DND-41 (cell line): ENCODE results near the gene DNAJC5.

Source experiments
- EZH2 ChIP-seq: IDR thresholded peaks from 3 replicates; pipeline ENCODE4 v1.6.1; 2012; ENCODE audit warnings: borderline replicate concordance, low read depth, mild to moderate bottlenecking, moderate library complexity, low read length, inconsistent platforms; ENCODE audit not compliant: severe bottlenecking
- TF ChIP-seq, protein P1 (sequence below): IDR thresholded peaks from 2 replicates; pipeline ENCODE4 v1.5.1; 2012; ENCODE audit warnings: borderline replicate concordance, low read length, moderate library complexity, mild to moderate bottlenecking; ENCODE audit not compliant: poor library complexity, severe bottlenecking; ENCODE audit errors: extremely low read depth

DNA sequence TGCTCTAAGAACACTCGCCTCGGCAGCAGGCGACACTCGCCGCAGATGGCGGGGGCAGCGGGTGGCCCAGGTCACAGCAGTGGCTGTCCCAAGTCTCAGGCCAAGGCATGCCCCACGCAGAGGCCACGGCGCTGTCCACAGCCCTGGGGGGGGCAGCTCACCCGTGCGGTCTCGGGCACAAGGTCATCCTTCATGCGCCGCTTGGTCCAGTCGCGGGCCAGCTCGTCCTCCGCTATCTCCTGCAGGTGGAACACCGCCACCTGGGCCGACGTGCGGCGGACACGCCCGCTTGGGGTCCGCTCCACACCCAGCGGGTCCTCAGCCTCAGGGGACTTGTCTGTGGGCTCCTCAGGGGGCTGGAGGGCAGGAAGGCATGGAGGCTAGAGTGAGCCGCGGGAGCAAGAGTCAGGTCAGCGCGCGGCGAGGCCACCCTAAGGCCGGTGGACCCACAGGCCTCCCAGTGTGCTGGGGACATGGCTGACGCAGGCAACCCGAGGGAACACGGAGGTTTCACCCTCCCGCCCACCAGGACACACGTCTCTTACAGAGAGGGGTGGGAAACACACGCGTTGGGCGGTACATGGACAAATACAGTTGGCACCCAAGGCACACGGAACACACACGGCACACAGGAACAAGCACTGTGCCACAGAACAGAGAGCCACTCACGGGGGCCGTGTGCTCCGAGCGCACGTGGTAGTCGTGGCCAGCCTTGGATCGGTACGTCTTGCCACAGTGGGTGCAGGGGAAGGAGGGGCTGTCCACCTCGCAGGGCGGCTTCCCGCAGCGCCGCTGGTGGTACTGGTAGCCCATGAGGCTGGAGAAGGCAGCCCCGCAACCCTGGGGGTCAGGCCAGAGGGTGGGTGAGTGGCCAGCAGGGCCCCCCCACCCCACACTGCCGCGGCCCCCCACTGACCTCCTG is 67.8 kb downstream of the DNAJC5 start:
- TF ChIP-seq, protein P1, sequence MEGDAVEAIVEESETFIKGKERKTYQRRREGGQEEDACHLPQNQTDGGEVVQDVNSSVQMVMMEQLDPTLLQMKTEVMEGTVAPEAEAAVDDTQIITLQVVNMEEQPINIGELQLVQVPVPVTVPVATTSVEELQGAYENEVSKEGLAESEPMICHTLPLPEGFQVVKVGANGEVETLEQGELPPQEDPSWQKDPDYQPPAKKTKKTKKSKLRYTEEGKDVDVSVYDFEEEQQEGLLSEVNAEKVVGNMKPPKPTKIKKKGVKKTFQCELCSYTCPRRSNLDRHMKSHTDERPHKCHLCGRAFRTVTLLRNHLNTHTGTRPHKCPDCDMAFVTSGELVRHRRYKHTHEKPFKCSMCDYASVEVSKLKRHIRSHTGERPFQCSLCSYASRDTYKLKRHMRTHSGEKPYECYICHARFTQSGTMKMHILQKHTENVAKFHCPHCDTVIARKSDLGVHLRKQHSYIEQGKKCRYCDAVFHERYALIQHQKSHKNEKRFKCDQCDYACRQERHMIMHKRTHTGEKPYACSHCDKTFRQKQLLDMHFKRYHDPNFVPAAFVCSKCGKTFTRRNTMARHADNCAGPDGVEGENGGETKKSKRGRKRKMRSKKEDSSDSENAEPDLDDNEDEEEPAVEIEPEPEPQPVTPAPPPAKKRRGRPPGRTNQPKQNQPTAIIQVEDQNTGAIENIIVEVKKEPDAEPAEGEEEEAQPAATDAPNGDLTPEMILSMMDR: no peak
- TF ChIP-seq EZH2: no peak
